ENCODE data around the gene ACTG1. TPM values are rescaled to one million over a fixed set of nuclear protein-coding genes. Genes with fewer than 3 reads are reported as not detected.

ACTG1 gene
- total RNA-seq, 1 experiment from 2014 or later, result 3,455 TPM

- TF ChIP-seq HMGXB4 (CRISPR knock-in tag; IDR thresholded peaks at IDR 0.05) (no peak), FOXK1 (CRISPR knock-in tag; IDR thresholded peaks at IDR 0.05) (0 out of 2 replicates have a peak, but pooled peaks have one; percentile 24), ETV6 (CRISPR knock-in tag; IDR thresholded peaks at IDR 0.05) (0 out of 2 replicates have a peak, but pooled peaks have one; percentile 16), E2F1 (CRISPR knock-in tag; IDR thresholded peaks at IDR 0.05) (no peak), FOXP1 (CRISPR knock-in tag; IDR thresholded peaks at IDR 0.05; ENCODE audit: borderline replicate concordance) (no peak), ZNF281 (CRISPR knock-in tag; IDR thresholded peaks at IDR 0.05) (no peak), NFYB (CRISPR knock-in tag; conservative IDR thresholded peaks at IDR 0.05; ENCODE audit: low read depth) (peak; percentile 86), NFE2L1 (CRISPR knock-in tag; IDR thresholded peaks at IDR 0.05) (no peak), USF1 (CRISPR knock-in tag; IDR thresholded peaks at IDR 0.05) (peak; percentile 98), ZNF416 (CRISPR knock-in tag; IDR thresholded peaks at IDR 0.05) (no peak), ZNF121 (CRISPR knock-in tag; IDR thresholded peaks at IDR 0.05) (no peak), ZSCAN18 (CRISPR knock-in tag; IDR thresholded peaks at IDR 0.05) (no peak), RORB (CRISPR knock-in tag; IDR thresholded peaks at IDR 0.05) (no peak), CBFB (CRISPR knock-in tag; IDR thresholded peaks at IDR 0.05; ENCODE audit: low read depth) (no peak), AFF4 (CRISPR knock-in tag; IDR thresholded peaks at IDR 0.05; ENCODE audit: borderline replicate concordance) (no peak), MAX (CRISPR knock-in tag; IDR thresholded peaks at IDR 0.05) (peak; percentile 70), USF2 (CRISPR knock-in tag; IDR thresholded peaks at IDR 0.05) (peak; percentile 98)
- H3K27me3 Mint-ChIP-seq (ENCODE audit: low read depth), result no peaks in the 10 kb centered on the region; the same call in none of the 2 replicates
- no peaks in the 10 kb centered on the region for H3K4me1 Mint-ChIP-seq
- CTCF ChIA-PET, result interaction anchor here (0.6 to 2.9 kb wide), 4 partner anchors 10 to 51 kb away, joined by 3 to 11 read pairs (median 6); no protein-coding TSS in a partner anchor
- no peak overlapping the region for H3K27ac Mint-ChIP-seq
- peak; percentile 55 for DNase-seq (ENCODE audit: low spot score)
- peak; percentile 69 for ATAC-seq
- H3K9me3 Mint-ChIP-seq, result peaks cover 3% of the 10 kb centered on the region; the same call in 1 of the 2 replicates
- no peak overlapping the region for H3K4me3 Mint-ChIP-seq
- POLR2A ChIA-PET, result no interaction called here
- no peaks in the 10 kb centered on the region for H3K36me3 Mint-ChIP-seq
Observed at GRCh38 chr17:81471818-81472456, 40.7 kb downstream of the ACTG1 start.

Measured in WTC11 (cell line).